SK-MEL-5 (cell line): ENCODE data around the gene PLCB2. TPM values are rescaled to one million over a fixed set of nuclear protein-coding genes. Genes with fewer than 3 reads are reported as not detected.

ENCODE experiments used
- DNase-seq: peaks from one replicate; pipeline ENCODE4 v3.0.0-alpha.2; 2016; ENCODE audit warnings: low read depth, low spot score
- in situ Hi-C: cut with HindIII; loops from 2 replicates; pipeline ENCODE4 v1.10.0; 2016; ENCODE audit warnings: low sequenced_read_pairs, high pct_unique_total_duplicates, low pct_unique_long_range_greater_than_20kb
- total RNA-seq: library from RNA; depleted of rRNA; stranded (reverse); fragments of >200 nt; shearing (Covaris generic); gene quantifications from 2 replicates; pipeline ENCODE4 v1.2.3, GENCODE V29; 2014

PLCB2 gene
- total RNA-seq, 1 experiment from 2014 or later, result 1.9 TPM

- in situ Hi-C loops, result no loop called here
- no peak for DNase-seq
These were observed 34.9 kb upstream of the PLCB2 start for GRCh38 chr15:40342416-40343320.

GRCh38 chr15:40340740-40341400, 33.1 kb upstream of the PLCB2 start, which contains the start of gene CCDC9B:
Gene CCDC9B (minus strand): TSS chr15:40340939. CDS start chr15:40340819, 120 bp downstream.
- in situ Hi-C loops, result no loop called here
- peak; percentile 79 for DNase-seq

GRCh38 chr15:40340038-40340739, 32.5 kb upstream of the PLCB2 start:
- in situ Hi-C loops, result no loop called here
- peak; percentile 34 for DNase-seq

- in situ Hi-C loops, result no loop called here
- peak; percentile 21 for DNase-seq
These were observed 31.8 kb upstream of the PLCB2 start for GRCh38 chr15:40339621-40339945.

- peak; percentile 65 for DNase-seq
- in situ Hi-C loops, result no loop called here
These were observed 31.3 kb upstream of the PLCB2 start for GRCh38 chr15:40338921-40339620.

GRCh38 chr15:40338041-40338657, 30.4 kb upstream of the PLCB2 start:
- DNase-seq, result peak; percentile 75
- in situ Hi-C loops, result no loop called here

GRCh38 chr15:40337597-40337996, 29.9 kb upstream of the PLCB2 start:
- in situ Hi-C loops, result no loop called here
- DNase-seq, result no peak

- DNase-seq, result no peak
- in situ Hi-C loops, result no loop called here
These were observed 29.0 kb upstream of the PLCB2 start for GRCh38 chr15:40336744-40337122.

- in situ Hi-C loops, result no loop called here
- DNase-seq, result no peak
These were observed 28.4 kb upstream of the PLCB2 start for GRCh38 chr15:40335938-40336743.

- no peak for DNase-seq
- in situ Hi-C loops, result no loop called here
These were observed 27.4 kb upstream of the PLCB2 start for GRCh38 chr15:40334941-40335795.

GRCh38 chr15:40334541-40334940, 26.8 kb upstream of the PLCB2 start:
- no peak for DNase-seq
- in situ Hi-C loops, result no loop called here

- in situ Hi-C loops, result no loop called here
- no peak for DNase-seq
These were observed 26.3 kb upstream of the PLCB2 start for GRCh38 chr15:40333922-40334492.

- in situ Hi-C loops, result no loop called here
- DNase-seq, result no peak
These were observed 24.5 kb upstream of the PLCB2 start for GRCh38 chr15:40332113-40332781.

GRCh38 chr15:40331637-40332036, 23.9 kb upstream of the PLCB2 start:
- DNase-seq, result no peak
- in situ Hi-C loops, result no loop called here

- in situ Hi-C loops, result no loop called here
- no peak for DNase-seq
These were observed 23.3 kb upstream of the PLCB2 start for GRCh38 chr15:40331026-40331425.
